H7 (cell line): ENCODE results near the gene LRRC30. TPM values are rescaled to one million over a fixed set of nuclear protein-coding genes. Genes with fewer than 3 reads are reported as not detected.
"Not testable (repeated sequence)": the region's sequence is repeated elsewhere in the genome, so short reads cannot be mapped to it uniquely, and the experiment has no call there.

Experiments used
- DNase-seq: peaks from one replicate; pipeline ENCODE4 v3.0.0; 2012
- H3K27me3 ChIP-seq: 2 replicates; pipeline ENCODE4 v1.6.0; 2011; ENCODE audit warnings: mild to moderate bottlenecking, low read length; ENCODE audit not compliant: control insufficient read depth, insufficient read depth
- H3K36me3 ChIP-seq: replicated peaks from 2 replicates; pipeline ENCODE4 v1.5.1; 2011; ENCODE audit warnings: low read length; ENCODE audit not compliant: control insufficient read depth, insufficient read depth
- H3K4me3 ChIP-seq: 2 replicates; pipeline ENCODE4 v1.5.1; 2011; ENCODE audit warnings: low read depth, mild to moderate bottlenecking, control low read depth, low read length, moderate library complexity; ENCODE audit not compliant: insufficient read depth
- total RNA-seq: library from RNA; depleted of rRNA; stranded (reverse); fragments of >200 nt; shearing (Covaris generic); gene quantifications from 2 replicates; pipeline ENCODE4 v1.2.3, GENCODE V29; 2014; rRNA removed

LRRC30 gene
- not detected in 2 replicates for total RNA-seq

DNA sequence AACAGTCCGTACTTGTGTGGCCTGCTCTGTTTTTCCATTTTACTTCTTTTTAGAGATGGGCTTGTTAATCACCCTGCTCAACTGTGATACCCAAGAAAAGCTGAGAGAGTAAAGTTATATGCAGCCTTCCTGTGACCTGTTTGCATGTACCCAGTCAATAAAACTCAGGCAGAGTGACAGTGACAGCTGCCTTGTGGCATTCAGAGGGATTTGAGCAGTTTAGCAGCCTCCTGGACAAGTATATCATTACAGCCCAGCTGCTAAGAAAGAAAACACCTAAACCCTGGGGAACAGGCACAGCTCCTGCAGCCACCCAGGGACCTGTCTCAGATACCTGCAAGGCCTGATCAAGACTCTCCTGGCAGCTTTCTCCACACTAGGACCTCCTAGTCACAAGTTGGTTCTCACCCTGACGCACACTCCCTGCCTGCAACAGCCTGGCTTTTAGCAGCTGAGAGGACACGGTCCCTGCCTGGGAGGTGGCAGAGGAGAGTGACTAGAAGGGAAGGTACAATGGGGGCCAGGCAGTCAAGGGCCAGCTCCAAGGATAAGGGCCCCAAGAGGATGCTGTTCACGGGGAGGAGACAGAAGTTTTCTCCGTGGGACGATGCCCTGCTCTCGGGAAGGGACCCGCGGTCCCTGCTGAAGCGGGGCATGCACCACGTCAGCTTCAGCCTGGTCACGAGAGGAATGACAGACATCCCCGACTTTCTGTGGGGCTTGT is at the start of gene LRRC30:
Gene LRRC30 (plus strand): TSS at position 464 of the 724 bp plus-strand sequence. CDS start 50 bp downstream, at position 514.
- Histone ChIP-seq H3K36me3 (no peaks in the 10 kb centered on the region), H3K27me3 (no peaks in the 10 kb centered on the region), H3K4me3 (no peak within 1 kb of the TSS)
- no peak for DNase-seq

DNA sequence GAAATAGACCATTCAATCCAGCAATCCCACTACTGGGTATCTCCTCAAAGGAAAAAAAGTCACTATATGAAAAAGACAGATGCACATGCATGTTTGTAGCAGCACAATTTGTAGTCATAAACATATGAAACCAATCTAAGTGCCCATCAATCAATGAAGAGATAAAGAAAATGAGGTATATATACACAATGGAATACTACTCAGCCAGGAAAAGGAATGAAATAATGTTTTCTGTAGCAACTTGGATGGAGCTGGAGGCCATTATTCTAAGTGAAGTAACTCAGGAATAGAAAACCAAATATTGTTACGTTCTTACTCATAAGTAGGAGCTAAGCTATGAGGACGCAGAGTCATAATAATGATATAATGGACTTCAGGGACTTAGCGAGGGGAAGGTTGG is 45.2 kb upstream of the LRRC30 start:
- H3K36me3 ChIP-seq = no peaks in the 10 kb centered on the region
- H3K4me3 ChIP-seq = no peak overlapping the region
- no peak for DNase-seq
- no peaks in the 10 kb centered on the region for H3K27me3 ChIP-seq

DNA sequence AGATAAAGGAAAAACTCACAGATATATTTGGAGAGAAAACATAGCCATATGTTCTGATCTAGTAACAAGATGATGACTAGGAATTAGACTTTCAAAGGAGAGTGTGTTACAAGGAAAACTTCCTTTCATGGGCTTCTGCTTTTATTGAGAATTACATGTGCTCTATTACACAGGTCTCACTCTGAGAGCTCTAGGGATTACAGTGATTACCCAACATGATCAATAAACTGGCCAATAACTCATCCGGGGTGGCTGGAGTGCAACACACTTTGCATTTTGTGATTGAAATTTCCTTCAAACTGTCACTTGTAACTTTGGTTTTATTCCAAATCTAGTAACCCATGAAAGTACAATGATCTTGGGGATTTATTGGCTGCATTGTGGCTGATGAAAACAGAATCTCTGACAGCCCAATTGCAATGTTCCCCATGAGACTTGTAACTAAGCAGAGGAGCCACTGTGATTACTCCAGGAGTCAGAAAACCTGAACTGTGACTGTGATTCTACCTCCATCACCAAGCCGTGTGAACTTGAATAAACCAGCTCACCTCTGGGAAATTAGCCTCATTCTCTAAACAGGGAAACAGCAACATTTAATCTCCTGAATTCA is 40.2 kb upstream of the LRRC30 start:
- DNase-seq = no peak
- H3K36me3 ChIP-seq = no peaks in the 10 kb centered on the region
- no peak overlapping the region for H3K4me3 ChIP-seq

DNA sequence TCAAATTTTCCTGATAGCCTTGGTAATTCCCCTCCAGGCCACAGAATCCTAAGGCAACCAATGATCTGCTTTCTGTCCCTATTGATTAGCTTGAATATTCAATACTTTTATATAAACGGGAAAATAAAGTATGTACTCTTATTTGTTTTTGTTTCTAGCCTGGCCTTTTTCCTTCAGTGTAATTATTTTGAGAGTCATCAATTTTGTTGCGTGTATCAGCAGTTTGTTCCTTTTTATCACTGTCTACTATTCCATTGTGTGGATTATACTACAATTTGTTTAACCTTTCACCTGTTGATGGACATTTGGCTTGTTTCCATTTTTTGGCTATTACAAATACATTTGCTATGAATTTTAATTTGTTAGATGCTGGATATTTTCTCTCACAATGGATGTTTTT is 39.2 kb upstream of the LRRC30 start:
- Histone ChIP-seq H3K36me3 (no peaks in the 10 kb centered on the region), H3K4me3 (no peak overlapping the region), H3K27me3 (no peaks in the 10 kb centered on the region)
- no peak for DNase-seq

More for the DNA sequence above, 40.2 kb upstream of the LRRC30 start:
- H3K27me3 ChIP-seq = no peaks in the 10 kb centered on the region

DNA sequence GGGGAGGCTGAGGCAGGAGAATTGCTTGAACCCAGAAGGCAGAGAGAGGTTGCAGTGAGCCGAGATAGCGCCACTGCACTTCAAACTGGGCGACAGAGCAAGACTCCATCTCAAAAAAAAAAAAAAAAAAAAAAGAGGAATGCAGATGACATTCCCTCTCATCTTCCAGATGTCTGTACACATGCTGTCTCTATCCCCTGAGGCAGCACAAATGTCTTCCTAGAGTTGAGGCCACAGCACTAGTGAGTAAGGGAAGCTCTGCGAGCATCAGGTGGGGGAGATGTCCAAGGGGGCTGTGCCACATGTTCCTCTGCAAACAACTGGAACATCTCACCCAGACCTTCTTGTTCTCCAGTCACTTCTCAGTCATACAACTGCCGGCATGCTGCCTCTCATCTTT is 35.6 kb upstream of the LRRC30 start:
- no peak overlapping the region for H3K4me3 ChIP-seq
- DNase-seq = no peak
- H3K27me3 ChIP-seq = no peaks in the 10 kb centered on the region
- no peaks in the 10 kb centered on the region for H3K36me3 ChIP-seq

DNA sequence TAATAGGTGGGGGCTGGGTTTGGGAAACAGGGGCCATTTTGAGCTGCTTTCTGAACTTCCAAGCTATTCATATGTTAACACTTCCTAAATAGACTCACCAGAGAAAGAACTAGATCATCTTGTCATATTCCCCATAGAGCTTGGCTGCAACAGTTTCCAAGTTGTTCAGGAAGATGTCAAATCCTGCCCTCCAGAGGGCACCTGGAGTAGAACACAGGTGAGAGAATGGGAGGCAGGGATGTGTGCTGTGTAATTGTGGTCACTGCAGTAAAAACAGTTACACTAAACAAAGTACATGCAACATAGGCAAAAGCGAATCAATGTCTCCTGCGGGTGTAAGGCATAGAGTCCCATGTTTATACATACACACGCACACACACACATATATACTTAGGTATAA is 34.5 kb upstream of the LRRC30 start:
- no peaks in the 10 kb centered on the region for H3K27me3 ChIP-seq
- DNase-seq = peak; percentile 67
- H3K36me3 ChIP-seq = no peaks in the 10 kb centered on the region
- H3K4me3 ChIP-seq = no peak overlapping the region

DNA sequence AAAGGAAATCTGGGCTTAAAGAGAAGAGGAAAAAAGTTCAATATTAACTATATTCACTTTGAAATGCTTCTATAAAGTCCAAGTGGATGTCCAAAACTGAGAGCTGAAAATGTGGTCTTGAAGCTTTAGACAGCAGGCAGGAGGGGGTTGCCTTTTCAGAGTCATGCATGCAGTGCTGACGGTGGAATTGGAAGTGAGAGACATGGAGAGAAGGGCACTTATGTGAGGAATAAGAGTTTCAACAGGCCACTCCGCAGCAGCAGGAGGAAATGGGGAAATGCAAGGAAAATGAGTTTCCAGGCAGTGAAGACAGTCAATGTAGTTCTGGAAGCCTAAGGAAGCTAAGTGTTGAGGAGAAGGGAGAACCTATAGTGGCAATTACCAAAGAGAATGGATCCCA is 33.0 kb upstream of the LRRC30 start:
- no peaks in the 10 kb centered on the region for H3K27me3 ChIP-seq
- DNase-seq = no peak
- H3K4me3 ChIP-seq = no peak overlapping the region
- no peaks in the 10 kb centered on the region for H3K36me3 ChIP-seq

DNA sequence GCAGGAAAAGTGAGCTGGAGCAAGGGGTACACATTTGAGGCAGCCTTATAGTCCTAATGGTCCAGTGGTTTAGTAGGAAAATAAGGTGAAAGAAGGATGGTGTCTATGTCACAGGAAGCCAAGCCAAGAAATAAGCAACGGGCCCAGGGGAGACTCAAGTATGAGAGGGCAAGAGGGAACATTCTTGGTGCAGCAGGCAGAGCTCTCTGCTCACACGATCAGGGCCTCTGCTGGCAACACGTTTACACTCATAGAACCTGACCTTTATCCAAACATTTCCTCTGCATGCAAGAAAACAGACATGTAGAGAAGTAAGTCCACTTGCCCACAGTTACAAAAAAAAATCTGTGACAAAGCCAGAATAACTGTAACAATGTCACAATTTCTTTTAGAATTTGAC is 32.6 kb upstream of the LRRC30 start:
- Histone ChIP-seq H3K4me3 (no peak overlapping the region), H3K27me3 (no peaks in the 10 kb centered on the region), H3K36me3 (no peaks in the 10 kb centered on the region)
- DNase-seq = no peak

DNA sequence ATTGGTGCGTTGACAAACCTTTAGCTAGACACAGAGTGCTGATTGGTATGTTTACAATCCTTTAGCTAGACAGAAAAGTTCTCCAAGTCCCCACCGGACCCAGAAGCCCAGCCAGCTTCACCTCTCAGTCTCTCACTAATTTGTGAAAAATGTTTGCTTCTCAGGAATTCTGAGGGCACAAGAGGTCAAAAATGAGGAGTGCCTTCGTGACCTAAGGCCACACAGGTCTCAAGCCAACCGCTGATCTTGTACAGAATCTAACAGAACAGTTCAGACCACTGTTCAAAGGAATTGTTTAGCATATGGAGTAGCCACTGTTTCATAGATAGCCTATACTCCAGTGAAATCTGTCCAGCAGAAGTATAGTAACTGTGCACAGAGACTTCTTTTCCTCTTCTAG is 29.8 kb upstream of the LRRC30 start:
- DNase-seq = no peak
- H3K4me3 ChIP-seq = no peak overlapping the region
- H3K36me3 ChIP-seq = no peaks in the 10 kb centered on the region
- no peaks in the 10 kb centered on the region for H3K27me3 ChIP-seq

DNA sequence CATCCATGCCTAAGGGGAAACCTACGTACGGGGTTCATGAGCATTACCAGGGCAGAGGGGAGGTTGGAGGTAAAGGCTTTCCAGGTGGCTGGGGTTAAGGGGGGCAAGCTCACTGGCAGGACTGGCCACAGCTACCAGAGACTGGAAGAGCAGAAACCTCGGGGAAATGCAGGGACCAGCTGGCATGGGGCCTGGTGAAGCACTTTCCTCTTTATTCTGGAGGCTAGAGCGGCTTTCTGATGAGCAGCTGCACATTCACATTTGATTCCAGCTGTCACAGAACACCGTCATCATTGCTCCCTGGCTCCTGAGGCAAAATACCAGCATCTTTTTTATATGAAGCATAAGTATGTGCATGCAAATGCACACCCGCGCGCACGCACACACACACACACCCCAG is 28.7 kb upstream of the LRRC30 start:
- no peak for DNase-seq
- Histone ChIP-seq H3K36me3 (no peaks in the 10 kb centered on the region), H3K27me3 (no peaks in the 10 kb centered on the region), H3K4me3 (no peak overlapping the region)

DNA sequence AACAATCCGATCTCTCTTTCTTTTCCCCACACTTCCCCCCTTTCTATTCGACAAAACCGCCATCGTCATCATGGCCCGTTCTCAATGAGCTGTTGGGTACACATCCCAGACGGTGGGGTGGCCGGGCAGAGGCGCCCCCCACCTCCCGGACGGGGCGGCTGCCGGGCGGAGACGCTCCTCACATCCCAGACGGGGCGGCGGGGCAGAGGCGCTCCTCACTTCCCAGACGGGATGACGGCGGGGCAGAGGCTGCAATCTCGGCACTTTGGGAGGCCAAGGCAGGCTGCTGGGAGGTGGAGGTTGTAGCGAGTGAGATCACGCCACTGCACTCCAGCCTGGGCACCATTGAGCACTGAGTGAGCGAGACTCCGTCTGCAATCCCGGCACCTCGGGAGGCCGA is 27.3 kb upstream of the LRRC30 start:
- not testable (repeated sequence) for H3K27me3 ChIP-seq, DNase-seq, H3K4me3 ChIP-seq, H3K36me3 ChIP-seq

DNA sequence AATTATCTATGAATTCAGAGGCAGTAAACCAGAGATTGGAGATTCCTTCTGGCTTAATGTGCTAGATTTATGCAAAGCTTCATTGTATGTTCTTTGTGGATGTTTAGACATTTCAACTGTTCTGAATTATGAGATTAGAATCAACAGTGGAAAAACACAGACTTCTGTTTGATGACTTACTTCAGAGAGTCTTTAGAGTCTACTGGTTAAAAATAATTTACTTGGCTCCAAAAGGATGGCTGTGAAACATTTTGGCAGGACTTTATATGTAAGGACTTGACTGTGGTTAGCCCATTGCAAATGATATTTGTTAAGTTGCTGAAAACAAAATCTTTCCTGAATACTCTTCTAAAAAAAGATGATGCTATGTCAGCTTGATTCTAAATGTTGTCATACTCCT is 25.5 kb upstream of the LRRC30 start:
- H3K36me3 ChIP-seq = no peaks in the 10 kb centered on the region
- no peaks in the 10 kb centered on the region for H3K27me3 ChIP-seq
- no peak for DNase-seq
- H3K4me3 ChIP-seq = no peak overlapping the region

DNA sequence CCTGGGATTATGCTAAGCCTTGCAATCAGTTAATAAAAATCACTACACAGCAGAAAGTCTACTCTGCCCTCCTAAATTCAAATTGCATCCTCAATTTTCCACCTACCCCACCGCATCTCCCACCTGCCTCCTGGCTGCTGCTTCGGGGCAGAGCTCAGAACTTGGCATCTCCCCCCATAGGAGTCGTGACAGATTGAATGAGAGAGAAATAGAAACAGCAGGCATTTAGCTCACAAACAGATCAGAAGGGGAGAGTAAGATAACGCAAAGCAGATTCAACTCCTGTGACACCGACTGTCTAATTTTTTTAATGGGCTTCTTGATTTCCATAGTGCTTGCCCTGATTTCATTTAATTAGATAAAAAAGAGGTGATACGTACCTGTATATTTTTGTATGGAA is 24.7 kb upstream of the LRRC30 start:
- no peaks in the 10 kb centered on the region for H3K36me3 ChIP-seq
- no peaks in the 10 kb centered on the region for H3K27me3 ChIP-seq
- no peak for DNase-seq
- H3K4me3 ChIP-seq = no peak overlapping the region

DNA sequence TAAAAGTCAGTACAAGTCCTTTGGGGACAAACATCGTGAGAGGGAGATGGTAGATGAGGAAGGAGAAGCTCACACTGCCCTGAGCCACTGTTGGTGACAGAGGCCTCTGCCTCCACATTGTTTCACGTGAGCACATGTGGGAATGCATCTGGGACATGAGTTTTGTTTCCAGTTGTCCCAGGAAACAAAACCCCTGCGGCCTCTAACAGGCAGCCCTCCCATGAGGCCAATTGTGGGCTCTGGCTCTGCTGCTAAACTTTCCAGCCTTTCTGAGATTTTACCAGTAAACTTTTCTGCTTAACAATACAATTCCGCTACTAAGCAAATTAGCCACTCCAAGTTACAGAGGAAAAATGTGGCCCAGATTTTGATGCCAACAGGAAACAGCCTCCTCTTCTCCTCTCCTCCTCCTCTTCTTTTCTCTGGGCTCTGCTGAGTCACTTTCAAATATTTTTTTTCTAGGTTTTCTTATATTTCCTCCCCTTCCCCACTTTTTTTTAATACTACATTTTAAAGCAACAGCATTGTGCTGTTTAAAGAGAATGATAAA is 23.4 kb upstream of the LRRC30 start:
- H3K27me3 ChIP-seq = no peaks in the 10 kb centered on the region
- DNase-seq = no peak
- H3K4me3 ChIP-seq = no peak overlapping the region
- no peaks in the 10 kb centered on the region for H3K36me3 ChIP-seq

DNA sequence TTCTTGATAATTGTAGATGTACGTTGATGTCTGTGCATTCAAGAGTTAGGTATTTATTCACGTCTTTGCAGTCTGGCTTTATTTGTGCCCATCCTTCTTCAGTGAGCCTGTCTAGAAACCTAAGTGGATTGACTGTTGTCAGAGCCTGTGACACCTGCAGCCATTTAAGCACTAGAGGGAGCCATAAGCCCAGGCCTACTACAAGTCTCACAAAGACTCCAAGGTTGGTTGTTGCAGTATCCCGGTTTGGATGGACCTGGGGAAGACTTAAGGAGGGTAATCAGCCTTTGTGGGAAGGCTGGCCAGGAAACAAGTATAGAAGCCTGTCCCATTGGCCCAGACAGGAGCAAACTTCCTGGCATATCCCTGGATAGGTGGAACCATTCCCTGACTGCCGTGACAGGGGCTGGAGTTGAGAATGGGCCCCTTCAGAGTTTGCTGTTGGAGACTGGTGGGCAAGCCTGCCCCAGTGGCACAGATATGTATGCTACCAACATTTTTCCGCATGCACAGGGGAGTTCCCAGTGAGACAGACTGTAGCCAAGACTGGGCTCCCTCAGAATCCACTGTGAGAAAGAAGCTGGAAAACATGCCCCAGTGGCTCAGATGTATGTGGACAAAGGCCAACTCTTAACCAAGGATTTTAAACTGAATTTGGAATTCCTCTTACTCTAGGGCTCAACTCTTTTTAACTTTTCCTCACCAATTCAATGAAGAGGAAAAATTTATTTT is 9.3 kb upstream of the LRRC30 start:
- H3K27me3 ChIP-seq = no peaks in the 10 kb centered on the region

More for the DNA sequence above, 9.3 kb upstream of the LRRC30 start:
- Histone ChIP-seq H3K4me3 (no peak overlapping the region), H3K36me3 (no peaks in the 10 kb centered on the region)
- peak; percentile 65 for DNase-seq
